Natural killer cell (primary cell): Measurements from ENCODE around the gene BEST2. TPM values are rescaled to one million over a fixed set of nuclear protein-coding genes. Genes with fewer than 3 reads are reported as not detected.

Experiments used
- ATAC-seq, 3 donors: fragments of 150-1000 bp in 2 of 3; fragments of 200-7000 bp in 1 of 3; cut with Tn5 transposase; 1 replicate in 1 of 3; 2 replicates in 2 of 3; pipeline ENCODE4 v1.10.0; 2021; ENCODE audit warnings: mild to moderate bottlenecking in 2 of 3, moderate library complexity in 2 of 3
- DNase-seq, 2 donors: peaks; one replicate each; pipeline versions ENCODE4 v3.0.0 to v3.0.0-alpha.2; 2013 to 2021; ENCODE audit warnings: mixed read lengths in 1 of 2
- H3K27ac ChIP-seq: one replicate; pipeline ENCODE4 v1.5.1; 2013; ENCODE audit warnings: mild to moderate bottlenecking, low read length
- H3K27me3 ChIP-seq: one replicate; pipeline ENCODE4 v1.6.1; 2013; ENCODE audit warnings: low read length; ENCODE audit not compliant: control insufficient read depth, insufficient read depth
- H3K36me3 ChIP-seq: one replicate; pipeline ENCODE4 v1.6.1; 2013; ENCODE audit warnings: low read length; ENCODE audit not compliant: control insufficient read depth, insufficient read depth
- H3K4me1 ChIP-seq: one replicate; pipeline ENCODE4 v1.6.1; 2013; ENCODE audit warnings: low read length; ENCODE audit not compliant: control insufficient read depth, insufficient read depth
- H3K4me3 ChIP-seq: one replicate; pipeline ENCODE4 v1.5.1; 2013; ENCODE audit warnings: low read length
- H3K9me3 ChIP-seq: one replicate; pipeline ENCODE4 v1.6.1; 2013; ENCODE audit warnings: low read length; ENCODE audit not compliant: control insufficient read depth, insufficient read depth
- H3K27ac Mint-ChIP-seq, 2 donors: one replicate each; pipeline ENCODE4 v1.8.0; 2022; ENCODE audit warnings: mild to moderate bottlenecking in 2 of 2, mixed read lengths in 2 of 2, moderate library complexity in 1 of 2
- H3K27me3 Mint-ChIP-seq, 2 donors: one replicate each; pipeline ENCODE4 v1.8.0; 2022; ENCODE audit warnings: low read depth in 2 of 2, mixed read lengths in 2 of 2
- H3K36me3 Mint-ChIP-seq: one replicate; pipeline ENCODE4 v1.8.0; 2022; ENCODE audit warnings: mixed read lengths
- H3K4me1 Mint-ChIP-seq, 2 donors: one replicate each; pipeline ENCODE4 v1.8.0; 2022; ENCODE audit warnings: mixed read lengths in 2 of 2
- H3K4me3 Mint-ChIP-seq: one replicate; pipeline ENCODE4 v1.8.0; 2022; ENCODE audit warnings: mild to moderate bottlenecking, moderate library complexity, mixed read lengths
- H3K9me3 Mint-ChIP-seq, 2 donors: one replicate each; pipeline ENCODE4 v1.8.0; 2022; ENCODE audit warnings: mixed read lengths in 2 of 2
- WGBS: methylation state at CpG from one replicate; pipeline ENCODE4 v1.1.7; 2013; ENCODE audit warnings: missing lambda C conversion rate; ENCODE audit not compliant: insufficient coverage; 5-methylcytosine and 5-hydroxymethylcytosine counted together
- intact Hi-C: fragments of 100-400 bp; cut with micrococcal nuclease; formaldehyde crosslinking; loops from one replicate; pipeline ENCODE4 v1.14.2; 2022
- total RNA-seq, 4 donors: library from RNA; stranded (reverse); fragments of 120-200 nt in 1 of 4; gene quantifications; one replicate each; pipeline versions ENCODE4 v1.2.3 to v1.2.4, GENCODE V29; 2013 to 2022
- TF ChIP-seq, protein P1 (sequence below): fragments of 200-600 bp; IDR thresholded peaks from one replicate; pipeline ENCODE4 v1.8.0; 2022; ENCODE audit warnings: antibody characterized with exemption

BEST2 gene
- total RNA-seq, 3 donors from 2014 or later (not counting 1 experiment from before 2014, with no cell fraction given) = not detected

DNA sequence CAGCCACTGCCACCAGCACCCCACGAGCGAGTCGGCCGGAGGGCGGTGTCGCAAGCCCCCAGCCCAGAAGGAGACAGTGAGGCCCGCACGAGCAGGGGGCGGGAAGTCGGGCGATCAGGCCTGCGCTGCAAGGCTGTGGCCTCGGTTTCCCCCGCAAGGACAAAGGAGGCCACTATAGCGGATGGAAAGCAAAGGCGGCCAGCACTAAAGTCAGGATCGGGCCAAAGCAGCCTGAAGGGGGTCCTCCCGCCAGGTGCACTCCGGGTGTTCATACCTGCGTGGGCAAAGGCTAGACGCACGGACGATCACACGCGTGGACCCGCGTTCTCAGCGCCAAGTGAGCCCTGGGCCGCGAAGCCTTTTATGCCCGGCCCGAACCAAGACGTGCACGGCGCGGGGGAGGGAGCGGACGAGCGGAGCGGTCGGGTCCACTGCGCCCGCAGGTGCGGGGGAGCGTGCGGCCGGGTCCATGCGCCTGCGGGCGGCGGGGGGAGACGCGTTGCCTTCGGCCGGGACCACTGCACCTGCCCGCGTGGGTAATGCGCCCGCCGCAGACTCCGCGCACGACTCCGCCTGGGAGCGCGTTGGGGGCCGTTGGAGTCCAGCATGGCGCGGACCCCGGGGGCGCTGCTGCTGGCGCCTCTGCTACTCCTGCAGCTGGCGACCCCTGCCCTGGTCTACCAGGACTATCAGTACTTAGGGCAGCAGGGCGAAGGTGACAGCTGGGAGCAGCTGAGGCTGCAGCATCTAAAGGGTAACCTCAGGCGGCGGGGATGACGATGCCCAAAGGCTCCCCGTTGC is 50.1 kb downstream of the BEST2 start, which contains the start of the genes PRDX2 and THSD8:
Gene PRDX2 (minus strand): TSS at position 335 of the 801 bp plus-strand sequence. CDS start 539 bp downstream, outside the sequence.
Gene THSD8 (plus strand): TSS at position 604 of the 801 bp plus-strand sequence. CDS start 3 bp downstream, at position 607.
- TF ChIP-seq, protein P1, sequence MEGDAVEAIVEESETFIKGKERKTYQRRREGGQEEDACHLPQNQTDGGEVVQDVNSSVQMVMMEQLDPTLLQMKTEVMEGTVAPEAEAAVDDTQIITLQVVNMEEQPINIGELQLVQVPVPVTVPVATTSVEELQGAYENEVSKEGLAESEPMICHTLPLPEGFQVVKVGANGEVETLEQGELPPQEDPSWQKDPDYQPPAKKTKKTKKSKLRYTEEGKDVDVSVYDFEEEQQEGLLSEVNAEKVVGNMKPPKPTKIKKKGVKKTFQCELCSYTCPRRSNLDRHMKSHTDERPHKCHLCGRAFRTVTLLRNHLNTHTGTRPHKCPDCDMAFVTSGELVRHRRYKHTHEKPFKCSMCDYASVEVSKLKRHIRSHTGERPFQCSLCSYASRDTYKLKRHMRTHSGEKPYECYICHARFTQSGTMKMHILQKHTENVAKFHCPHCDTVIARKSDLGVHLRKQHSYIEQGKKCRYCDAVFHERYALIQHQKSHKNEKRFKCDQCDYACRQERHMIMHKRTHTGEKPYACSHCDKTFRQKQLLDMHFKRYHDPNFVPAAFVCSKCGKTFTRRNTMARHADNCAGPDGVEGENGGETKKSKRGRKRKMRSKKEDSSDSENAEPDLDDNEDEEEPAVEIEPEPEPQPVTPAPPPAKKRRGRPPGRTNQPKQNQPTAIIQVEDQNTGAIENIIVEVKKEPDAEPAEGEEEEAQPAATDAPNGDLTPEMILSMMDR = no peak
- DNase-seq (peak in 1 of 2 donors; percentile 81), ATAC-seq (peak; percentile 58 to 77 (median 68))
- Histone ChIP-seq H3K36me3 (no peaks in the 10 kb centered on the region), H3K4me3 (peak within 1 kb of the TSS; percentile 90), H3K27ac (peak within 1 kb of the TSS; percentile 49), H3K4me1 (peaks cover 33% of the 10 kb centered on the region), H3K9me3 (no peaks in the 10 kb centered on the region), H3K27me3 (peaks cover 6% of the 10 kb centered on the region)
- under 1% methylated on average over 78 of the region's 78 CpGs for WGBS
- H3K4me1 Mint-ChIP-seq = peaks cover 22 to 30% of the 10 kb centered on the region in 2 donors
- intact Hi-C loops = no loop called here
- H3K27me3 Mint-ChIP-seq = peaks cover 0 to 12% of the 10 kb centered on the region in 2 donors
- H3K27ac Mint-ChIP-seq = no peak within 1 kb of the TSS
- no peaks in the 10 kb centered on the region for H3K36me3 Mint-ChIP-seq
- H3K9me3 Mint-ChIP-seq = no peaks in the 10 kb centered on the region
- H3K4me3 Mint-ChIP-seq = peak within 1 kb of the TSS; percentile 88

DNA sequence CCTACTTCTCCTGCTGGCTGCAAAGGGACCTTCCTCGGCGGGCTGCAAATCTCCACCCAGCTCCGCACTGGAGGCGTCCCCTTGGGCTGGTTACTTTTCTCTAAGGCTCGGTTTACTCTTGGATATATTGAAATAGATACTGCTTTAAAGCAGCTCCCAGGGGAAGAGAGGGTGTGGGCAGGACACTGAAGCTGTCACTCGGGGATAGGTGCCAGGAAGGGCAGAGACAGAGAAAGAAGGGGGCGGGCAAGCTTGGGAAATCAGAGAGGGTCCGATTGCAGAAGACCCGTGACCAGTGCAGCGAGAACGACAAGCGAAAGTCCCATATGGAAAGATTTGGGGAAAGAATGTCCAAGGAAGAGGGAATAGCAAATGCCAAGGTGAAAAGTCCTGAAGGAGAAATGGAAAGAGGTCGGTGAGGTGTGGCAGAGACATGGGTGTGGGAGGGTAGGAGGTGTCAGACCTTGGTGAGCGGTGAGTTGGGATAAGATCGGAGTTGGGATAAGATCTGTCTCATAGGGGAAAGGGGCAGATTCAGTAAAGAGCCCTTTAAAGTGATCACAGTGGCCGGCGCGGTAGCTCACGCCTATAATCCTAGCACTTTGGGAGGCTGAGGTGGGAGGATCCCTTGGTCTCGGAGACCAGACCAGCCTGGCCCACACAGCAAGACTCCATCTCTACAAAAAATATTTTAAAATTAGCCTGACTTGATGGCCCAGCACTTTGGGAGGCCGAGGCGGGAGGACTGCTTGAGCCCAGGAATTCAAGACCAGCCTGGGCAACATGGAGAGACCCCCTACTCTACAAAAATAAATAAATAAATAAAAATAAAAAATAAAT is 50.9 kb downstream of the BEST2 start:
- Mint-ChIP-seq H3K4me1 (peaks cover 26 to 35% of the 10 kb centered on the region in 2 donors), H3K27ac (no peak overlapping the region), H3K27me3 (peaks cover 0 to 12% of the 10 kb centered on the region in 2 donors), H3K4me3 (peak overlapping the region; percentile 88), H3K36me3 (no peaks in the 10 kb centered on the region), H3K9me3 (no peaks in the 10 kb centered on the region)
- ATAC-seq = no peak
- Histone ChIP-seq H3K4me1 (peaks cover 41% of the 10 kb centered on the region), H3K27me3 (peaks cover 6% of the 10 kb centered on the region), H3K36me3 (no peaks in the 10 kb centered on the region), H3K4me3 (peak overlapping the region; percentile 90), H3K27ac (no peak overlapping the region), H3K9me3 (no peaks in the 10 kb centered on the region)
- no peak for DNase-seq
- intact Hi-C loops = no loop called here
- 56% methylated on average over 22 of the region's 22 CpGs for WGBS
- TF ChIP-seq, protein P1 = no peak

DNA sequence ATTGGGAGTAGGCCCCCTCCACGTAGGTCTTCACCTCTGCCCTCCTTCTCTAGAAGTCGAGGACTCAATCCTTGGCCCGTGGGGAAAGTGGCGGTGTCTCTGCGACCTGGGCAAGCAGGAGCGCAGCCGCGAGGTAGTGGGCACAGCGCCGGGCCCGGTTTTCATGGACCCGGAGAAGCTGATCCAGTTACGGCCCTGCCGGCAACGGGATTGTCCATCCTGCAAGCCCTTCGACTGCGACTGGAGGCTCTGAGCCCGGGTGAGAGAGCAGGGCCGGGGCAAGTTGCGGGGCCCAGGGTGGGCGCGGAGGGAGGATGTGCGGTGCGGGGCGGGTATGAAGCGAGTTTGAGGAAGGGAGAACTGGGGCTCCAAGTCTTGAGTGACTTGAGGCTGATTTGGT is 52.5 kb downstream of the BEST2 start:
- intact Hi-C loops = no loop called here
- no peak overlapping the region for H3K4me3 ChIP-seq
- H3K27me3 ChIP-seq = peaks cover 6% of the 10 kb centered on the region
- TF ChIP-seq, protein P1 = no peak
- Mint-ChIP-seq H3K36me3 (no peaks in the 10 kb centered on the region), H3K4me3 (no peak overlapping the region), H3K27ac (no peak overlapping the region), H3K27me3 (peaks cover 0 to 12% of the 10 kb centered on the region in 2 donors), H3K4me1 (peaks cover 26 to 35% of the 10 kb centered on the region in 2 donors), H3K9me3 (no peaks in the 10 kb centered on the region)
- DNase-seq (no peak), ATAC-seq (no peak)
- no peaks in the 10 kb centered on the region for H3K9me3 ChIP-seq
- H3K27ac ChIP-seq = no peak overlapping the region
- H3K4me1 ChIP-seq = peaks cover 41% of the 10 kb centered on the region
- H3K36me3 ChIP-seq = peaks cover 5% of the 10 kb centered on the region
- WGBS = 94% methylated on average over 26 of the region's 26 CpGs
